ENCODE data around the gene ATXN2L. TPM values are rescaled to one million over a fixed set of nuclear protein-coding genes. Genes with fewer than 3 reads are reported as not detected.

Gene ATXN2L
- 40.0 and 47.6 TPM in 2 replicates for total RNA-seq

GRCh38 chr16:28822520-28823290 lies at the start of gene ATXN2L:
ATXN2L (plus strand) TSS chr16:28822999; CDS start chr16:28823260, 261 bp downstream.

GRCh38 chr16:28846080-28846932 lies 23.5 kb downstream of the ATXN2L start, which contains the start of gene TUFM:
TUFM (minus strand) TSS chr16:28846348; CDS start chr16:28846269, 79 bp downstream.

GRCh38 chr16:28878083-28878926 lies 55.5 kb downstream of the ATXN2L start, which contains the start of gene ATP2A1:
ATP2A1 (plus strand) TSS chr16:28878488; CDS start chr16:28878672, 184 bp downstream.

Small RNA genes lying within 50 kb of the gene (small RNA-seq; reads per million reads assigned to genes)
- not detected for gene RF00416

Other genes starting within 250 kb of the ATXN2L start
- gene SULT1A2, start 225.9 kb upstream of the ATXN2L start, total RNA-seq, result 0.13 and 0.65 TPM in 2 replicates
- 9.3 and 9.8 TPM in 2 replicates for gene SULT1A1, start 213.0 kb upstream of the ATXN2L start, total RNA-seq
- gene NPIPB8, start 184.9 kb upstream of the ATXN2L start, total RNA-seq, result under 0.01 TPM in 1 of 2 replicates, not detected in the other
- 99.7 and 138 TPM in 2 replicates for gene EIF3C, start 111.5 kb upstream of the ATXN2L start, total RNA-seq
- 6.1 and 6.7 TPM in 2 replicates for gene NPIPB9, start 71.2 kb upstream of the ATXN2L start, total RNA-seq
- 62.0 and 81.5 TPM in 2 replicates for gene TUFM, start 23.3 kb downstream of the ATXN2L start, total RNA-seq
- 12.4 and 12.8 TPM in 2 replicates for gene SH2B1, start 40.8 kb downstream of the ATXN2L start, total RNA-seq
- under 0.01 and 0.22 TPM in 2 replicates for gene ATP2A1, start 55.5 kb downstream of the ATXN2L start, total RNA-seq
- gene RABEP2, start 102.2 kb downstream of the ATXN2L start, total RNA-seq, result 20.8 and 23.2 TPM in 2 replicates
- not detected in 2 replicates for gene CD19, start 109.0 kb downstream of the ATXN2L start, total RNA-seq
- gene NFATC2IP, start 127.9 kb downstream of the ATXN2L start, total RNA-seq, result 16.5 and 18.6 TPM in 2 replicates
- gene SPNS1, start 151.8 kb downstream of the ATXN2L start, total RNA-seq, result 23.9 and 30.2 TPM in 2 replicates
- gene LAT, start 162.1 kb downstream of the ATXN2L start, total RNA-seq, result 0.54 and 0.78 TPM in 2 replicates

All from articular chondrocyte of knee joint (primary cell).